SKM-1 treated with dmso at 0.1 percent for 144 hours (cell line): ENCODE data around the gene OSBP2.

Experiments used
- DNase-seq: peaks from one replicate; lab custom pipeline; 2025; ENCODE audit not compliant: unreplicated experiment; lab: John Stamatoyannopoulos, UW

OSBP2 gene

GRCh38 chr22:30830907-30831306 is 136.2 kb downstream of the OSBP2 start:
- DNase-seq = no peak

- DNase-seq = no peak
Measured at GRCh38 chr22:30832407-30832987, 137.8 kb downstream of the OSBP2 start.

- no peak for DNase-seq
Measured at GRCh38 chr22:30833322-30833721, 138.6 kb downstream of the OSBP2 start.

DNA sequence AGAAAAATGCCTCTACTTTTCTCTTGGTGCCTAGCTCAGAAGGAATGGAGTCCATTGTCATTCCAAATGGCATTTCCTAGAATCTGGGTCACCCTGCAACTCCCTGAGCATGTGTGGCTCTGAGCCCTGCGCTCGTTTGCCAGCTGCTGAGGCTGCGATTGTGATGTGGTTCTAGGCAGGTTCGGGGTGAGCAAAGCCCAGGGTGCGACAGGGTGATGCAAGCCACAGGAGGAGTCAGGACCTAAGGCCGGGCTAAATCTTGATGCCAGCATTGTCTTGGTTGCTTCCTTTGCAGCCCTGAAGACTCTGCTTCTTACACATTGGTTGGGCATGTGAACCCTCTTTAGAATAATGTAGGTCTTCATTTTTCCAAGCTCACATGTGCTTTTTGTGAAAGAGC is 142.9 kb downstream of the OSBP2 start:
- DNase-seq = no peak

DNA sequence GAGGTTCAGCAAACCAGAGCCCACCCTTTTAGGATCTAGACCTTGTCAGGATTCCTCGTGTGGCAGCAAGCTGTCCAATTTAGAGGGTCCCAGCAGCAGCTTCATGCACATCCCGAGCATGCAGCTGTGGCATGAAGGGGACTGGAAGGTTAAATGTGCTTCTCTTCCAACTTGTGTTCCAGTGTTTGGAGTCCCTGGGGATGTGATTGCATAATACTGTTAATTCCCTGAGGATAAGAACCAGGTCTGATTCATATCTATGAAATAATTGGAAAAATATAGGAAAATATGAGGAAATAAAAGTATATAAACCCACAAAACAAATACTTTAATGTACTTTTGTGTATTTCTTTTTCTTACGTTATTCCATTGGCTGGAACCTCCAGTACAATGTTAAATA is 143.4 kb downstream of the OSBP2 start:
- no peak for DNase-seq

GRCh38 chr22:30841273-30841672 is 146.6 kb downstream of the OSBP2 start:
- no peak for DNase-seq

DNA sequence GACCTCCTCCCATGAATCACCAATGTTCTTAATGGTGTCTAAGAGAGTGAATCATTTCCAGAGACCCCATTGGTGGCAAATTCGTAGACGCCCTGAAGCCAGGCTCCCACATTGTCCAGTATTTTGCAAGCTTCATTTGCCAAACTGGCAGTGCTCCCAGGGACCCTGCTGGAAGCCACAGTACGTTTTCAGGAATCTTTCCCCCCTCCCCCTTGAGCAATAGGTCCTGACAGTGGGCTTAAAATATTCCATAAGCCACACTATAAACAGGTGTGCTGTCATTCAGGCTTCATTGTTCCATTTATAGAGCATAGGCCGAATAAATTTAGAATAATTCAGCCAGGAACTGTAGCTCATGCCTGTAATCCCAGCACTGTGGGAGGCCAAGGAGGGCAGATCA is 148.6 kb downstream of the OSBP2 start:
- no peak for DNase-seq

DNA sequence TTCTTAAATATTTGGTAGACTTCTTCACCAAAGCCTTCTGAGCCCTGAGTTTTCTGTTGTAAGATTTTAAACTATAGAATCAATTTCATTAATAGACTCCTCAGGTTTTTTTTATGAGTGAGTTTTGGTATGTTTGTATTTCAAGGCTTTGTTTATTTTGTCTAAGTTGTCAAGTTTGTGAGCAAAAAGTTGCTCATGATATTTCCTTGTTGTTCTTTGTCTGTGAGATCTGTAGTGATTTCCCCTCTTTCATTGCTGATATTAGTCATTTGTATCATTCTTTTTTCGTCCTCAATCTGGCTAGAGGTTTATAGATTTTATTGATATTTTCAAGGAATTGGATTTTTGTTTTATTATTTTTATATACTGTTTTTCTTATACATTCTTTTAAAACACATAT is 152.9 kb downstream of the OSBP2 start:
- no peak for DNase-seq

GRCh38 chr22:30855266-30855665 is 160.6 kb downstream of the OSBP2 start:
- no peak for DNase-seq

GRCh38 chr22:30855677-30856518 is 161.2 kb downstream of the OSBP2 start:
- DNase-seq = no peak

GRCh38 chr22:30856741-30857502 is 162.2 kb downstream of the OSBP2 start:
- DNase-seq = no peak

DNA sequence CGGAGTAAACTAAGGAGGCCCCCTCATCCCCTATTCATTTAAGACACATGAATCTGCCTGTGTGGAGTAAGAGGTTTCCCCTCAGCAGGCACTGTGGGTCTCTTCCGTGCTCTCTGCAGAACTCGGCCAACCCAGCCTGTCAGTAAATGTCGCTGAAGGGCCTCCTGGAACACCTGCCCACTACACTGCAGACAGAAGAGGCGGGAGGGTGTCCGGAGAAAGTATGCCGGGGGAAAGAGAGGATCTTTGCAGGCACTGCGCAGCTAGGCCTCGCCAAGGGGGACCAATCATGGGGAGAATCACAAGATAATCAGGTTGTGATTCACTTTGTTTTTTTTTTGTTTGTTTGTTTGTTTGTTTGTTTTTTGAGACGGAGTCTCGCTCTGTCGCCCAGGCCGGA is 163.1 kb downstream of the OSBP2 start:
- DNase-seq = no peak

DNA sequence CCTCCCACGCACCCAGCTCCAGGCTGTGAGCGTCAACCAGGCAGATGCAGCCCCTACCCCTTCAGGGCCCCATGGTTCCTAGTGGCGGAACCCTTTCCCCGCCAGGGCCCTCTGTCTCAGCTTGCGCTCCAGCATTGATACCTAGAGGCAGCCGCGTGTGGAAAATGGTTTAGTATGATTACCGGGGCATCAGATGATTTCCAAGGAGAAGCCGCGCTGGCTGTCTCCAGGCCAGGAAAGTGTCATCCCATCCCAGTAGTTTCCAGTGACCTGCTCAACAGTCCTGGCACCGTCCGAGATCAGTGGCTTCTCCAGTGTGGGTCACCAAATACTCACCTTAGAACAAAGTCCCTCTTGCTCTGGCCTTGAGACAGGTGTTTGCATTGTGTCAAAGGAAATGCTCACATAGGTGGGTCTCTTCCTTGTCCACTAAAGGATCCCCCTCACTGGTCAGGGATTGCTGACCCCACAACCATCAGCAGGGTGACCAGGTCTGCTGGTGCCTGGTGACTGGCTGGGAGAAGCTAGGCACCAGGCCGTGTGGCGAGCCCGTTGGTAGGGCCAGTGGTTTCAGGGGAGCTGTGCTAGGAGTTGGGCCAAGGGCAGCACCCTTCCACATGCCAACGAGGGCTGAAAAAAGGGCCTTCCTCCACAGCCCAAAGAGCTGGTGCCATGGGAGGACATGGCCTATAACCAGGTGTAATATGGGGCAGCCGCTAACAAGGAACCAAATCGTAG is 164.5 kb downstream of the OSBP2 start:
- DNase-seq = no peak

DNA sequence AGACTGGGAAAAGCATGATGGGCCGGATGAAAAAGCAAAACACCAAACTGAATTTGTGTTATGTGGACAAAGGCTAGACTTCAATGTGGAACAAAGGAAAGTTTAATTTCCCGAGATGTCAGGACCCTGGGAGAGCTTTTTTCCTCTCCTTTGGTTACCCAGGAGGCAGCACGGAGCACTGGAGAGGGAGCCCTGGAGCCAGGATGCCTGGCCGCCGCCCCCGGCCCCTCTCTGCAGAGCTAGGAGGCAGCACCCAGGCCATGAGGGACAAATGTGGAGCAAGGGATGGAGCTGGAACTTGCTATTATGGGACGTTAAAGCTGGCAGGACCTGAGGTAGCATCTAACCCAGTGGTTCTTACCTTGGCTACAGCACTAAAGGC is 165.0 kb downstream of the OSBP2 start:
- no peak for DNase-seq

DNA sequence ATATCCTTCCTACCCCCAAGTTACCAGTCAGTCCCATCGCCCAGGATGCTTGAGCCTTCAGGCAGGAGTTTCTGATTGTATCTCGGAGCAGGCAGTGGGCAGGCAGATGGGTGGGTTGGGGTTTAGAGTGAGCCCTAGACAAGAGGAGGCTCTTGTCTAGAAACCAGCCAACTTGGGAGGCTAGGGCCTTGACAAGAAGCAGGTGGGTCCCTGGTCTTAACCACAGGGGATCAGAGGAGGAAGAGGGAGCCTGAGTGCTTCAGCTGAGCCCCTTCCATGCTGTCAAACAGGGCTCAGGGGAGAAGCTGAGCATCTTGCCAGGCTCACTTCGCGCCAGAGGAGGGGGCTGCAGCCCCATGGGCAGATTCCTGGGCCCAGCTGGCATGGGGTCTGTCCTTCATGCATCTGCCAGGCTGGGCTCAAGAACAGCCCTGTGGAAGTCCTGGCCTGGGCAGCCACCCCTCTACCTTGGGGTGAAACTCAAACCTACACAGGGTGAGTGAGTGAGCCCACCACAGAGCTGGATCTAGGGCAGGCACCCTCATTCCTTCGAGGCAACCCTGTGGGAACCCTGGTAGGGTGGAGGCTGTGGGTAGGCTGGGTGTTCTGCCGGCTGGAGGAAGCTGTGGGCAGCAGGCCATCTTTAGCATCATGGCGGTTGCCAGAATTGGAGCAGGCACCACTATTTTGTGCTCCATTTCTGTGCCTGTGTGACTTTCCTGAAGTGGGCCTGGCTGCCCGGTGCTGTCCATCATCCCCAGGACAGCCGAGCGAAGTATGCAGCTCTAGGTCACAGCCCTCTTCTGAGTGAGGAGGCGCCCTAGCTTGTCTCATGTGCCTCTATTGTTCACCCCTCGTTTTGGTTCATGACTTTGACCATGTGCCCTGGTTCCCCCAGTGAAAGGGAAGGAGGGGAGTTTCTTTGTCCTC is 165.8 kb downstream of the OSBP2 start:
- no peak for DNase-seq

DNA sequence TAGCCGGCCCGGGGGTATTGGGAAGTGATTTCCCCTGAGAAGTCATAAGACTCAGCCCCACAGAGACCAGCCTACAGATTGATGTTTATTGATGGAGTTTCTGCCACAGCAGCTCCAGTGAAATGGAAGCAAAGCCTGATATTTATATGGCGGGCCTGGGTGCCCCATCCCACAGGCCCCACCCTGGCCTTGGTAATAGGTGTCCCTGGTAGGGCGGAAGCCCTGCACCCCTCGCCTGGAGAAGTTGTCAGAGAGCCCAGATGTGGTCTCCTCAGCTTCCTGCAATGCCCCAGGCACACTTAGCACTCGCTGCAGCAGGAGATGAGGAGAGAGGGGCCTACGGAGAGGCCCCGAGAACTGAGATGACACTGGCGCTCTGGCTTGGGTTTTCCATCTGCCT is 166.5 kb downstream of the OSBP2 start:
- DNase-seq = no peak

DNA sequence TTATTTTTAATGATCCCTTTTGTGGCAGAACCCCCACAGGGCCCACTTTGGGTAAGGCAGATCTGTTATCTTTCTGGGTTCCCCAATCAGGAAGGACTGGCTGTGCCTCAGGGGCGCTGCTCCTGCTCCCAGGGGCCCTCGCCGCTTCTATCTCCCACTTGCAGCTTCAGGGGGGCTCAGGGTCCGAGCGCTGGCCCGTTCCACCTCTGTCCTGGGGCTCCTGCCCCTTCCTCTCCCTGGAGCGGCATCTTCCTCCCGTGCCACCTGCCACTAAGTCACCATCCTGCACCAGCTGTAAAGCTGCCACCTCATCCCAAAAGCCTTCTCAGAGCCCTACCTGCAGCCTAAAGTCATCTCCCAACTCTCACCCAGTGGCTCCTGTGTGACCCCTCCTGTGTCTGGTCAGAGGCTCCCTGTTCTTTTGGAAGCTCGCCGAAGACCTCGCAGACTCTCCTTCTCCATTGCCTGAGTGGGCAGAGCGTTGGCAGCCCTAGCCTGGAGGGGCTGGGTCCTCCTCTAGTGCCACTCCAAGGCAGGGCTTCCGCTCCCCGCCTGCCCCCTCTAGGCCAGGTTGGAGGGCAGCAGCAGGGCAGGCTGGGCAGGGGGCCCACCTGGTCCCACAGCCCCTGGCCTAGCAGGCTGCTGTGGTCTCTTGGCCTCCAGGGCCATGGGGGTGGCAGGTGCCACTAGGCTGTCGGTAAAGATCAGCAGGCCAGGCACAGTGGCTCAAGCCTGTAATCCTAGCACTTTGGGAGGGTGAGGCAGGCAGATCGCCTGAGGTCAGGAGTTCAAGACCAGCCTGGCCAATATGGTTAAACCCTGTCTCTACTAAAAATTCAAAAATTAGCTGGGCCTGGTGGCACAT is 167.2 kb downstream of the OSBP2 start:
- DNase-seq = no peak

GRCh38 chr22:30863081-30863833 is 168.6 kb downstream of the OSBP2 start:
- no peak for DNase-seq
